ENCODE measurements around the gene ICE1.
"Not testable (repeated sequence)": the region's sequence is repeated elsewhere in the genome, so short reads cannot be mapped to it uniquely, and the experiment has no call there.

ICE1 gene

GRCh38 chr5:5451863-5452262 lies 29.4 kb downstream of the ICE1 start:
- DNase-seq, result no peak

GRCh38 chr5:5453131-5453530 lies 30.7 kb downstream of the ICE1 start:
- DNase-seq, result no peak

DNA sequence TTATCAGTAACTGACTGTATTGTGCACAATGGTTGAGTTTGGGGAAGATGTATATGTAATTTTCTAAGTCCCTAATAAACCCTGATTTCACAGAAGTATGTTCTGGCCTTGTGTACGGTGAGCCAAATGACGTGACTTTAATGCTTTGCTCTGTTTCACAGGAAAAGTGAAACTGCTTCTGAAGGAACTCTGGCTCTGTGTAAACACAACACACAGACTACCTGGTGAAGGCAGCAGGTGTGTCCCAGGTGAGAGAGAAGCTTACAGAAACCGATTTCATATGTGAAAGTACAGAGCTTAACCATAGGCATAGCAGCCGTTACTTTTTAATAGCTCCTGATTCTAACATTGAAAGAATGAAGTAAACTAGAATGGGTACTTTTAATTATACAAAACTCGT lies 31.9 kb downstream of the ICE1 start:
- no peak for DNase-seq

DNA sequence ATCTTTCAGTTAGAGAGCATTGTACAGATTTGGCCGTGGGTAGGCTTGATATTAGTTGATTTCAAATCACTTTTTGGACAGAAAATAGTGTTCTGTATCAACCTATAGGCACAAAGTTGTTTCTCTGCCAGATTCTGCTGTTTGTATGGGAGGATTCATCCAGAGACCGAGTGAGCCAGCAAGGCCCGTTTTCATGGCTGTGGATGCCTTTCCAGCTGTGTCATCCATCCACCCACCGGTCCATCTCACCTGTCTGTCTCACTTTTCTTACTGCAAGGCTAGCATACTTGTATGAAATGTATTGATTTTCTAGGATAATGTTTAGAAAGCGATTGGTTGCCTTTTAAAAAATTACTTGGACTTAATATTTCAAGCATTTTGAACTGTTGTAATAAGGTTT lies 34.4 kb downstream of the ICE1 start:
- DNase-seq, result no peak

DNA sequence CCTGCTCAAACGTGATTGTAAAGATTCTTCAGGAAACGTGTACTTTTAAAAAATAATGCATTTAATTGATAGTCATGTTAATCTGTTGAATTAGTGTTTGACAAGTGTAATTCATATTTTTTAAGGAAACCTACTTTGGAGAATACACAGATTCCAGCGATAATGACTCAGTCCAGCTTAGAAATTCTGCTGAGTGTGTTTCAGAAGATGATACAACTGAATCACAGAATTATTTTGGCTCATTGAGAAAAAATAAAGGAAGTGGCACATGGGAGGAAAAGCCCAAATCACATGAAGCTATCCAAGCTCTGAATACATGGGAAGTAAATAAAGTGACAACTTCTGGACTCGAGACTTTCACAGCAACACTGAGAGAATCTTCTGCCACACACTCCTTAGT lies 37.8 kb downstream of the ICE1 start:
- no peak for DNase-seq

DNA sequence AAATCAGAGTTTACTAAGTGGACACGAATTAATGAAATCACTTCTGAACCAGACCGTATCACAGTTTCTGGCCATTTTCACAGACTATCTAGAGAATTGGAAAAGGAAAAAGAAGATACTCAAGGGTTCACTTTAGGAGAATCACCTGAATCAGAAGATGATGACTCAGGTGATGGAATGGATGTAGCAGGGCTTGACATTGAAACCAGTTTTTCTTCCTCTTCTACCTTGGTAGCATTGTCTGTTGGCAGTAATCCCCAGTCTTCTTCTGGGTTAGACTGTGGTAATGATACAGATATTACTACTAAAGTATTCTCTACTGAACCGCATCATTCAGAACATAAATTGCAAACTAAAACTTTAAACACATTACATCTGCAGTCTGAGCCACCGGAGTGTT lies 38.5 kb downstream of the ICE1 start:
- no peak for DNase-seq

GRCh38 chr5:5464036-5464715 lies 41.7 kb downstream of the ICE1 start:
- no peak for DNase-seq

DNA sequence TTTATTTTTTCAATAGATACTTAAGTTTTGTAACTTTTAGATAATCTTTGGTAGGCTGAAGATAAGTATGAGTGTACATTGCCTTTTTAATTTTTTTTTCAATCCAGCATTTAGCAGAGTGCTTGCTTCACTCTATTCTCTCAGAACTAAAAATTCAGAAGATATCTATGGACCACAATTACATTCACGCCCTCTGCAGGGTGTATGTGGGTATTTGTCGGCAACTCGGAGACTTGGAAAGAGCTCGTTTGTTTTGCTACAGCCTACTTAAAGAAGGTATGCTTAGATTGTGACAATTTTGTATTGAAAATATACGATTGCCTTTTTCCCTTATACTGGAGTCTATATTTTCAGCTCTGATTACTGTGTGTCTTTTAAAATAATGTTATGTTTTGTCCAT lies 43.8 kb downstream of the ICE1 start:
- DNase-seq, result no peak

DNA sequence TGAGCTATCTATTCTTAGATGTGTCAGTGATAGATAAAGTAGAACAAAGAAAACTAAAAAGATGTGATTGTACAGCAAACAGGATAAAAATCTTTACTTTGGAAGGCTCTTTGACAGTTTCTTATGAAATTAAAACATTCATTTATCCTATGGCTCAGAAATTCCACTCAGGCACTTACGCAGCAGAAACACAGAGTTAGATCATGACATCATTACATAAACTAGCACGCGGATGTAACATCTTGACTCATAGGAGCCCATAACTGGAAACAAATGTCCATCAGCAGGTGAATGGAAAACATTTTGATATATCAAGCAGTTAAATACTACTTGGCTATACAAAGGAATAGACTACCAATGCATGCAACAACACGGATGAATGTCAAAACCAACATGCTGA lies 45.3 kb downstream of the ICE1 start:
- no peak for DNase-seq

DNA sequence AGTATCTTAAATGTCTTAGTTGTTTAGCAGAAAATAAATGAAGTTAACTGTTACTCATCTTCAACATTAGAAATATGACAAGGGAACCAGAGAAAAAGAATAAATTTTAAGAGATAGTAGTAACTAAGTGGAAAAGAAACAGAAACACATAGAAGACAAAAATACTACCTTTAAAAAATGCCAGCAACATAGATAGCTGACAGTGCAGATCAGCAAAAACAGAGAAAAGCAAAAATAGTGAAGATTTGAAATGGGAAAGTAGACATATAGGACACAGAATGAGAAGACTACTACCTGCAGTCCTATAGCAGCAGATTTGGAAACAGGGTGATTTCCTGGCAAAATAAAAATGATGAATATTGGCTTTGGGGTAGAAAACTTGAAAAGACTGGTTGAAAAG lies 48.5 kb downstream of the ICE1 start:
- no peak for DNase-seq

DNA sequence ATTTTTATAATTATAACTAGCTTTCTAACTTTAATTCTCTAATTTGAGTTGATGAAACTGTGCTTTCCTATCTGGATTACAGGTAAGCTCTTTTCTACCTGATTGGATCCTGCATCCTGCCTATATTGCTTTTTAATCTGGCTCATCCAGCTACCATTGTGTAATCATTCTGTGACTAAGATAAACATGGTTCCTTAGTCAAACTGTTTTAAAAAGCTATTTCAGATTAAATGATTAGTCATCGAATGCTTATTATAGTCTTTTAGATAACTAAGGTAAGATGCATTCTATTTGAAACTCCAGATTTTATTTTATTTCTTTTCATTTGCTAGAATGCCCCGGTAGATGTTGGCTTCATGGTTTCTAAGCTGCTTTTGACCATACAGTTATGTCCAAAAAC lies 50.7 kb downstream of the ICE1 start:
- no peak for DNase-seq

- DNase-seq, result no peak
Observed at GRCh38 chr5:5474961-5475360, 52.5 kb downstream of the ICE1 start.

GRCh38 chr5:5475975-5476374 lies 53.5 kb downstream of the ICE1 start:
- DNase-seq, result no peak

DNA sequence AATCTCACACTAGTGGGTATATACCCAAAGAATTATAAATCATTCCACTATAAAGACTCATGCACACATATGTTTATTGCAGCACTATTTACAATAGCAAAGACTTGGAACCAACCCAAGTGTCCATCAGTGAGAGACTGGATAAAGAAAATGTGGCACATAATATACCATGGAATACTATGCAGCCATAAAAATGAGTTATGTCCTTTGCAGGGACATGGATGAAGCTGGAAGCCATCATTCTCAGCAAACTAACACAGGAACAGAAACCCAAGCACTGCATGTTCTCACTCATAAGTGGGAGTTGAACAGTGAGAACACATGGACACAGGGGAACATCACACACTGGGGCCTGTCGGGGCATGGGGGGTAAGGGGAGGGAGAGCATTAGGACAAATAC lies 57.1 kb downstream of the ICE1 start:
- not testable (repeated sequence) for DNase-seq

GRCh38 chr5:5480481-5481111 lies 58.1 kb downstream of the ICE1 start:
- DNase-seq, result no peak

DNA sequence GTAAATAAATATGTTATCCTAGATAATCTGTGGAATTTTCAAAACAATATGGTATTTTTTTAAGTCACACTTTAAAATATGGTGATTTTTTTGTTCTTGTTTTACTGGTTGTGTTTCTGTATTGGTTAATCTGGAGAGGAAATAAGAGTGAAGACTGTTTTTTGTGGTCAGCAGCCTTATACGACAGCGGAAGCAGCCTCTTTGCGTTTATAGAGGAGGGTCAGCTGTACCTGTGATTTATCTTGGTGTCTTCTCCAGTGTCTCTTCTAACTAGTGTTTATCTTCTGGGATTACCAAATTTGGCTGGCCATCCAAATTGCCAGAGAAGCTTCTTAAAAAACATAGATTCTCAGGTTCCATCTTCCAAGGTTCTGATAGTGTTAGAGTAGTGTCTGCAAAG lies 58.7 kb downstream of the ICE1 start:
- no peak for DNase-seq

DNA sequence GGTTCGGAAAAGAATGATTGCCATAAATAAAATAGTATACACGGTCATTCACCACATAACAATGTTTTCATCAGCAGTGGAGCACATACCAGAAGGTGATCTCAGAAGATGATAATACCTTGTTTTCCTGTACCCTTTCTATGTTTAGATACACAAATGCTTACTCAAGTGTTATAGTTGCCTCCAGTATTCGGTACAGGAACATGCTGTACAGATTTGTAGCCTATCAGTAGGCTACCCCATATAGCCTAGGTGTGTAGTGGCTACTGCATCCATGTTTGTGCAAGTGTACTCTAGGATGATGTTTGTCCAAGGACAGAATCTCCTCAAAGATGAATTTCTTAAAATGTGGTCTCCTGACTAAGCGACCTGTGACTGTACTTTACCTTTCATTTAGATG lies 59.2 kb downstream of the ICE1 start:
- DNase-seq, result no peak

DNA sequence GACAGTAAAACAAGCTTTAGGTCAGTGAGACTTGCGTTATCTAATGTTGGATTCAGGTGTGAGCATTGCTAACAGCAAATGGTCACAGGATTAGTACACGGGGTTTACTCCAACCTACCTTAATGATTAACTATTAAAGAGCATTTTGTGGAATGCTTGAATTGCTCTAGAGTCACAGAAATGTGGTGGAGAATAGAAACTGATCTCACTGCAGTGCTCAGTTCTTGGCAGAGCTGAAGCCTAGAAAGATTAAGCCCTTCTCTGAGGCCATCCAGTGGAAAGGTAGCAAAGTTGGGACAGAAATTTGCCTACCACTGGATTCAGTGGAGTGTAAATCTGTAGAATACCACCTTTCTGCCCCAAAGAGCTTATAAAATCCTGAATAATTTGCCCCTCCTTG lies 60.9 kb downstream of the ICE1 start:
- DNase-seq, result no peak

DNA sequence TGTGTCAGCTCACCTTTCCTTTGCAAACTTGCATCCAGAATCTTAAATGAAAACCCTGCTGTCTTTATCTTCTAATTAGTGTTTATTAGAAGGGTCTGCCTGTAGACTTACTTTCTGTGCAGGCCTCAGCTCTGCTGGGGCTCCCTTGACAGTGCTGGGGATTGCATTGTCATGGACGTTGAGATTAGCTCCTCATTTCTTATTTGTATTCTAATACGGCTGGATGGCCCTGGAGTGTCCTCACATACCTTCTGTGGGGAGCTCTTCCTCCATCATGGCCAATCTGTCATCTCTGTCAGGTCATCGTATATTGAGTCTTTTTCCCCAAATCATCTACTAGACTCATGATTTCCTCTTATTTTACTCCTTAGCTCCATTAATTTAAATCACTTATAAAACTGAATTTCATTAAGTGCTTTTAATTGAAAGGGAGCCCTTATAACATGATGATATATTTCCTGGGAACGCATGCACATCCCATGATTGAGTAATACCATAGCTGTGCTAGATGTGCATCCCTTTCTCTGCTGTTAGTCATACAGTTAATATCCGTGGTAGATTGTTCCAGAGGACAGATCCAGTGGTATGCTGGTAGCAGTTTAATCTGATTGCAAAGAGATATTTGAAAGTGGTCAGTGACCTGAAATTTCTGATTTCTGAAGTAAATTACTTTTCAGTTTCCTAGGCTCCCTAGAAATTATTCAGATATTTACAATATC lies 61.6 kb downstream of the ICE1 start:
- no peak for DNase-seq

DNA sequence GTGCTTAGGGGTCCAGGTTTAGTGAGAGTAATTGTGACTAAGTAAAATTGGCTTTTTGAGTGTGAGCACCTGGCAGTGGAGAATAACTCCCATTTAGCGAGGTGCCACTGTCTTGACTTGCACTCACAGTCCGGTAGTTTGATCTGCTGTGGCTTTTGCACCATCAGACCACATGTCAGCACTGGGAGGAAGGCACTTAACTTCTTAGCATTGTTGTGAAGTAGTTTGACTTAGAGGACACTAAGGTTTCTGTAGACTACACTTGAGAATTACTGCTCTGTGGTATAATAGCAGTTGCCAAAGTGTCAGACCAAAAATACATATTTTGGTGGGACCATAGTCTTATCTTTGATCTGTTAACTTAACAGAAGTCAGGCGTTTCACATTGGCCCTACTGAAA lies 63.6 kb downstream of the ICE1 start:
- no peak for DNase-seq

- DNase-seq, result no peak
Observed at GRCh38 chr5:5487585-5488360, 65.3 kb downstream of the ICE1 start.

DNA sequence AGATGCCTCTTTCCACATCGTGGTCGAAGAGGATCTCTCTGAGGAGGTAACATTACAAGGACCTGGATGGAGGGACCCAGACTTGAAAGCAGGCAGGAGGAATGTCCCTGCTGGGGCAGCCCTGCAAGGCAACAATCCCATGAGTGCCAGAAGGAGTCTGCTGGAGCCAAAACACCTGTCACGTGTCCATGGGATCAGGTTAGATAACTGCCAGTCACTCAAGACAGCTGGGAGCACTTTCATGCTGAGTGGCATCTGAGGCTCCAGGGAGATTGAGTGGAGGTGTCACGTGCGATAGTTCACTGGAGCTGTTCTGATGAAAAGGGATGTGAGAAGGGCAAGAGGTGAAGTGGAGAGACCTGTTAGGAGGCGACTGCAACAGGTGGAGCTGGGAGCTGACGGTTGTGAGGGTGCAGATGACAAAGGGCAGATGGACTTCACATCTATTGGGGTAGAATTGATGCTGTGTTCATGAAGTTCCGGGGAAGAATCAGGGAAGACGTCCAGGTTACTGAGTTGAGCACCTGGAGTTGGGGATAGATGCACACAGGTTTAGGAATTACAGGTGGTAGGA lies 68.4 kb downstream of the ICE1 start:
- DNase-seq, result no peak
